Mesothelial cell of epicardium (in vitro differentiated cells): Measurements from ENCODE around the gene TTR. TPM values are rescaled to one million over a fixed set of nuclear protein-coding genes. Genes with fewer than 3 reads are reported as not detected.

Experiments used
- DNase-seq, 2 experiments: peaks; one replicate each; pipeline ENCODE4 v3.0.0; 2021; ENCODE audit warnings: low spot score in 2 of 2; ENCODE audit not compliant: unreplicated experiment in 2 of 2
- H3K27ac Mint-ChIP-seq: 2 replicates; pipeline ENCODE4 v1.8.0; 2021; ENCODE audit warnings: mixed read lengths
- H3K27me3 Mint-ChIP-seq: 2 replicates; pipeline ENCODE4 v1.8.0; 2021; ENCODE audit warnings: low read depth, mixed read lengths
- H3K36me3 Mint-ChIP-seq: 2 replicates; pipeline ENCODE4 v1.8.0; 2021; ENCODE audit warnings: mixed read lengths
- H3K4me1 Mint-ChIP-seq: 2 replicates; pipeline ENCODE4 v1.8.0; 2021; ENCODE audit warnings: mixed read lengths
- H3K4me3 Mint-ChIP-seq: 2 replicates; pipeline ENCODE4 v1.8.0; 2021; ENCODE audit warnings: mild to moderate bottlenecking, moderate library complexity, mixed read lengths
- H3K9me3 Mint-ChIP-seq: 2 replicates; pipeline ENCODE4 v1.8.0; 2021; ENCODE audit warnings: mixed read lengths
- total RNA-seq: library from RNA; stranded (reverse); gene quantifications from 3 replicates; pipeline ENCODE4 v1.2.1, GENCODE V29; 2021
- TF ChIP-seq, protein P1 (sequence below): fragments of 200-600 bp; sonication (generic); IDR thresholded peaks from one replicate; pipeline ENCODE4 v1.5.0; 2021; ENCODE audit warnings: antibody characterized with exemption; ENCODE audit not compliant: unreplicated experiment

The TTR gene
- total RNA-seq, 1 donor from 2014 or later = not detected

DNA sequence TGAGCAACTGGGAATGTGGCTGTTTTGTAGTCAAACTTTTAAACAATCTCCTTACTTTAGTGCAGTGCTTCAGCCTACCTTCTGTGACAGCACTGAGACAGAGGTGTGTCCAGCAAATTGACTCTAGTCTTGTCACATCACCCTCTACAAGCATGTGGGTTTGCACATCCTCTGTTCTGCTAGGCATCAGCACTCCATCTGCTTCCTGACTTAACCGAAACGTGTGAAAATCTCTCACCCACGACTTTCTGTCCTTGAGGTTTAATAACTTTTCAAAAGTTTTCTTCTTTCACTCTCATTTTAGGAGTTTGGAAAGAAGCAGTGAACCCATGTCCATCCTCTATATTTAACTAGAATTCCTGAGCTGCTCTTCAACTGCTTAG lies 42.6 kb downstream of the TTR start:
- TF ChIP-seq, protein P1, sequence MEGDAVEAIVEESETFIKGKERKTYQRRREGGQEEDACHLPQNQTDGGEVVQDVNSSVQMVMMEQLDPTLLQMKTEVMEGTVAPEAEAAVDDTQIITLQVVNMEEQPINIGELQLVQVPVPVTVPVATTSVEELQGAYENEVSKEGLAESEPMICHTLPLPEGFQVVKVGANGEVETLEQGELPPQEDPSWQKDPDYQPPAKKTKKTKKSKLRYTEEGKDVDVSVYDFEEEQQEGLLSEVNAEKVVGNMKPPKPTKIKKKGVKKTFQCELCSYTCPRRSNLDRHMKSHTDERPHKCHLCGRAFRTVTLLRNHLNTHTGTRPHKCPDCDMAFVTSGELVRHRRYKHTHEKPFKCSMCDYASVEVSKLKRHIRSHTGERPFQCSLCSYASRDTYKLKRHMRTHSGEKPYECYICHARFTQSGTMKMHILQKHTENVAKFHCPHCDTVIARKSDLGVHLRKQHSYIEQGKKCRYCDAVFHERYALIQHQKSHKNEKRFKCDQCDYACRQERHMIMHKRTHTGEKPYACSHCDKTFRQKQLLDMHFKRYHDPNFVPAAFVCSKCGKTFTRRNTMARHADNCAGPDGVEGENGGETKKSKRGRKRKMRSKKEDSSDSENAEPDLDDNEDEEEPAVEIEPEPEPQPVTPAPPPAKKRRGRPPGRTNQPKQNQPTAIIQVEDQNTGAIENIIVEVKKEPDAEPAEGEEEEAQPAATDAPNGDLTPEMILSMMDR = no peak
- Mint-ChIP-seq H3K27ac (no peak overlapping the region), H3K9me3 (peaks cover 11% of the 10 kb centered on the region), H3K4me3 (no peak overlapping the region), H3K27me3 (no peaks in the 10 kb centered on the region), H3K4me1 (no peaks in the 10 kb centered on the region), H3K36me3 (peaks cover 33% of the 10 kb centered on the region)
- DNase-seq = no peak

DNA sequence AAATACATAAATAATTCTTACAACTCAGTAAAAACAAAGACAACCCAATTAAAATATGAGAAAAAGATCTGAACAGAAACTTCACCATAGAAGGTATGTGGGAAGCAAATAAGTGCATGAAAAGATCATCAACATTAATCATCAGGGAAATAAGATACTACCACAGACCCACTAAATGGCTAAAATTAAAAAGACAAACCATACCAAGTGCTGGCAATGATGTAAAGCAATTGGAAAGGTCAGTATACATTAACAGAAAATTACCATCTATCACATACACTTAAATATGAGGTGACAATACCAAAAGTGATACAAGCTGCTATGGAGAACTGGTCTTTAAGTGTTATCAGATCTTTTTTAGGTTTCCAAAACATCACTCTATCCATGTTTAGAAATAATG lies 44.7 kb downstream of the TTR start:
- Mint-ChIP-seq H3K4me3 (no peak overlapping the region), H3K36me3 (peaks cover 30% of the 10 kb centered on the region), H3K4me1 (no peaks in the 10 kb centered on the region), H3K27me3 (no peaks in the 10 kb centered on the region), H3K9me3 (peaks cover 11% of the 10 kb centered on the region), H3K27ac (no peak overlapping the region)
- TF ChIP-seq, protein P1 = no peak
- no peak for DNase-seq

DNA sequence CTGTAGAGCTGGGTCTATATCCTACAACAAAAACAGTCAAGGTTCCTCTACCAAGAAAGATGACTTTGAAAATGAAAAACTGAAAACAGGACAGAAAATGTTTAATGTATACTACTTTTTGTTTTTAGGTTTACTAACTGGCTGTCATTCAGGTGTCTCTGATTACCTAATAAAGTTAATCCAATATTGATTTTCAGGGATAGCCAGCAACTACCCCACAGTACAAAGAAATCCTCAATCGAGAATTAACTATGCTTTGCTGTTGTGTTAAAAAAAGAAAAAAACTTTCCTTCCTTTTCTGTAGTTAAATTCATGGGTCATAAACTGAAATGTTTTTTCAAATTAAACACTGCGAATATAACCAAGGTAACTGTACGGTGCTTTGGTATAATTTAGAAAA lies 45.8 kb downstream of the TTR start:
- H3K36me3 Mint-ChIP-seq = peaks cover 40% of the 10 kb centered on the region

DNA sequence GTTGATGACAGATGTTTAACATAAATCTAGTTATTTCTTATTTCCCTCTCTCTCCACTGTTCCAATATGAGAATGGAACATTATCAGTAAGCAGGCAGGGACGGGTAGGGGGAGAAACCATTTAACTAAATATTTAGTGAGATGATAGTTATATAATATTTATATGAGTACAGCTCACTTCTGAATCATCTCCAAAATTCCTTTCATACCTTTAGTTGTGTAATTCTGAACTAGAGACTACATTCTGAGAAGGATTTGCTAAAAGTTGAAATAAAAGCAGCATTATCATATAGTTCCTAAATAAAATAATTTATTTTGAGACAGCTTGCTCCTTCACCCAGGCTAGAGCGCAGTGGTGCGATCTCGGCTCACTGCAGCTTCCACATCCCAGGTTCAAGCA lies 51.3 kb downstream of the TTR start:
- TF ChIP-seq, protein P1 = no peak
- Mint-ChIP-seq H3K9me3 (no peaks in the 10 kb centered on the region), H3K4me3 (no peak overlapping the region), H3K27ac (no peak overlapping the region), H3K36me3 (peaks cover 23% of the 10 kb centered on the region), H3K27me3 (no peaks in the 10 kb centered on the region), H3K4me1 (peaks cover 25% of the 10 kb centered on the region)
- DNase-seq = no peak

More for the DNA sequence above, 45.8 kb downstream of the TTR start:
- Mint-ChIP-seq H3K9me3 (peaks cover 11% of the 10 kb centered on the region), H3K4me1 (no peaks in the 10 kb centered on the region), H3K27me3 (no peaks in the 10 kb centered on the region), H3K27ac (no peak overlapping the region), H3K4me3 (no peak overlapping the region)
- TF ChIP-seq, protein P1 = no peak
- no peak for DNase-seq

DNA sequence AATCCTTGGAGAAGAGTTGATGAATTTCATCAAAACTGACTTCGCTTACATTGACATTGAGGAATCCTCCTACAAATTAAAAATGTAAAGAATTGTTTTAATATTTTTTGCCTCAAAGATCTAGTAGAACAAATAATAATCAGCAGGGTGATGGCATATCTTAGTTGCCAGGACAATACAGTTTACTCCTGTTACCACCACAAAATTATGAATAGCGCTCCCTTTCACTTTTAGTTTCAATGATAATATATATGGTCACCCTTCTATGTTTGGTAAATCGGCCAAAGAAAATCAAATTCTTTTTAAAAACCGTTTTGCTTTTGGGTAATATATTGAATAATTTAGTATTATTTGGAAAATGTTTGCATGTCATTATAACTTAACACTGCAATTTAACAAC lies 53.7 kb downstream of the TTR start:
- no peak for DNase-seq
- peaks cover 15% of the 10 kb centered on the region for H3K36me3 Mint-ChIP-seq
- no peaks in the 10 kb centered on the region for H3K9me3 Mint-ChIP-seq
- peaks cover 43% of the 10 kb centered on the region for H3K4me1 Mint-ChIP-seq
- TF ChIP-seq, protein P1 = no peak
- H3K27me3 Mint-ChIP-seq = no peaks in the 10 kb centered on the region
- no peak overlapping the region for H3K27ac Mint-ChIP-seq
- no peak overlapping the region for H3K4me3 Mint-ChIP-seq
